K562 (cell line): Measurements from ENCODE around the gene C2orf42. TPM values are rescaled to one million over a fixed set of nuclear protein-coding genes. Genes with fewer than 3 reads are reported as not detected.
"Not testable (repeated sequence)": the region's sequence is repeated elsewhere in the genome, so short reads cannot be mapped to it uniquely, and the experiment has no call there.

Experiments
- ATAC-seq: fragments of 200-7000 bp; cut with Tn5 transposase; 3 replicates; pipeline ENCODE4 v1.9.1; 2020; ENCODE audit warnings: moderate library complexity
- BruUV-seq: library from RNA; stranded (reverse); fragments of 400-500 nt; replicated peaks from 2 replicates; lab custom pipeline; 2021; lab: Mats Ljungman, UMichigan
- CTCF ChIA-PET: fragments of 300-600 bp; formaldehyde crosslinking; extraction: SDS; loops from one replicate; lab custom pipeline; 2021; ENCODE audit warnings: low intra/inter-chr PET ratio; lab: Yijun Ruan, JAX
- POLR2A ChIA-PET: fragments of 300-600, 350-650 bp; sonication (Branson Sonifier 250); formaldehyde crosslinking; extraction: SDS; loops from one replicate; lab custom pipeline; 2021; ENCODE audit warnings: antibody characterized with exemption, inconsistent platforms; lab: Yijun Ruan, JAX
- DNase-seq, 4 experiments: peaks; one replicate each; pipeline versions ENCODE4 v3.0.0 to v3.0.0-alpha.2; 2011 to 2018; ENCODE audit warnings: low spot score in 3 of 4, mixed read lengths in 3 of 4; ENCODE audit errors: extremely low read depth in 1 of 4
- FAIRE-seq: peaks from 2 replicates; lab custom pipeline; 2011; peaks lifted over from hg19 to GRCh38; lab: Jason Lieb, UNC
- H2AFZ ChIP-seq: 2 replicates; pipeline ENCODE4 v1.6.0; 2011; ENCODE audit warnings: low read depth, low read length, control low read depth, inconsistent platforms
- H3K27ac ChIP-seq: fragments of 200-600 bp; 3 replicates; pipeline ENCODE4 v1.8.0; 2011; ENCODE audit warnings: low read depth, mild to moderate bottlenecking, control low read depth, inconsistent platforms, low read length, moderate library complexity, mixed read lengths; ENCODE audit errors: extremely low read depth
- H3K27me3 ChIP-seq, 2 experiments: fragments of 300-600 bp in 1 of 2; 2 replicates in 1 of 2; 3 replicates in 1 of 2; pipeline versions ENCODE4 v1.6.0 to v1.8.0; 2011; ENCODE audit warnings: inconsistent platforms in 2 of 2, low read length in 2 of 2, mild to moderate bottlenecking in 1 of 2, mixed read lengths in 1 of 2, moderate library complexity in 1 of 2; ENCODE audit not compliant: control insufficient read depth in 2 of 2, insufficient read depth in 2 of 2
- H3K36me3 ChIP-seq: fragments of 300-600 bp; 3 replicates; pipeline ENCODE4 v1.8.0; 2011; ENCODE audit warnings: mild to moderate bottlenecking, low read length, inconsistent platforms; ENCODE audit not compliant: control insufficient read depth, insufficient read depth
- H3K4me1 ChIP-seq, 2 experiments: fragments of 200-600 bp in 1 of 2; replicated peaks in 1 of 2; 2 replicates in 1 of 2; 3 replicates in 1 of 2; pipeline versions ENCODE4 v1.5.1 to v1.8.0; 2011; ENCODE audit warnings: inconsistent platforms in 2 of 2, low read length in 2 of 2, mild to moderate bottlenecking in 1 of 2, mixed read lengths in 1 of 2, moderate library complexity in 1 of 2; ENCODE audit not compliant: control insufficient read depth in 2 of 2, insufficient read depth in 2 of 2
- H3K4me2 ChIP-seq: 2 replicates; pipeline ENCODE4 v1.6.1; 2011; ENCODE audit warnings: low read length, control low read depth, inconsistent platforms, mixed read lengths; ENCODE audit not compliant: insufficient read depth
- H3K4me3 ChIP-seq: fragments of 200-600 bp; sonication (generic), shearing (Covaris generic); 2 replicates; pipeline ENCODE4 v1.5.1; 2016; ENCODE audit warnings: control low read depth, inconsistent platforms
- H3K79me2 ChIP-seq: fragments of 200-600 bp; 3 replicates; pipeline ENCODE4 v1.8.0; 2011; ENCODE audit warnings: low read length, inconsistent platforms; ENCODE audit not compliant: control insufficient read depth, insufficient read depth
- H3K9ac ChIP-seq, 2 experiments: 2 replicates each; pipeline versions ENCODE4 v1.6.0 to v1.6.1; 2011; ENCODE audit warnings: low read depth in 2 of 2, low read length in 2 of 2, control low read depth in 1 of 2, inconsistent platforms in 1 of 2, mild to moderate bottlenecking in 1 of 2, mixed read lengths in 1 of 2; ENCODE audit not compliant: insufficient read depth in 1 of 2
- H3K9me1 ChIP-seq: one replicate; pipeline ENCODE4 v1.6.0; 2011; ENCODE audit warnings: inconsistent platforms, mild to moderate bottlenecking, low read length, moderate library complexity; ENCODE audit not compliant: control insufficient read depth, insufficient read depth
- H3K9me3 ChIP-seq: replicated peaks from 2 replicates; pipeline ENCODE4 v1.5.1; 2011; ENCODE audit warnings: low read depth, low read length, inconsistent platforms; ENCODE audit not compliant: control insufficient read depth, insufficient read depth
- H4K20me1 ChIP-seq: replicated peaks from 2 replicates; pipeline ENCODE4 v1.6.1; 2011; ENCODE audit warnings: low read length, inconsistent platforms, mixed read lengths; ENCODE audit not compliant: control insufficient read depth, insufficient read depth
- BCOR ChIP-seq: fragments of 450-650 bp; IDR thresholded peaks from 2 replicates; pipeline ENCODE4 v1.6.1; 2016
- FOXA3 ChIP-seq, 2 experiments: fragments of 450-650 bp in 1 of 2; sonication (generic) in 1 of 2; formaldehyde crosslinking; IDR thresholded peaks in 1 of 2; conservative IDR thresholded peaks in 1 of 2; 2 replicates each; pipeline versions ENCODE4 v1.4.0 to v1.8.0; 2020 to 2022; ENCODE audit warnings: mild to moderate bottlenecking in 2 of 2, missing genetic modification reagents in 1 of 2
- HDAC1 ChIP-seq, 2 experiments: fragments of 450-650 bp; IDR thresholded peaks; 2 replicates each; pipeline ENCODE4 v1.6.1; 2016 to 2017; ENCODE audit warnings: inconsistent platforms in 1 of 2, mild to moderate bottlenecking in 1 of 2, moderate library complexity in 1 of 2
- KDM1A ChIP-seq, 2 experiments: fragments of 450-650 bp; IDR thresholded peaks; 2 replicates each; pipeline ENCODE4 v1.6.1; 2016; ENCODE audit warnings: mild to moderate bottlenecking in 2 of 2
- NBN ChIP-seq: fragments of 450-650 bp; IDR thresholded peaks from 2 replicates; pipeline ENCODE4 v1.6.1; 2016; ENCODE audit warnings: low read depth, mild to moderate bottlenecking
- RCOR1 ChIP-seq, 2 experiments: IDR thresholded peaks; 2 replicates each; pipeline ENCODE4 v1.6.1; 2012; ENCODE audit warnings: low read depth in 2 of 2, low read length in 2 of 2, borderline replicate concordance in 1 of 2, improper control_type of control experiment in 1 of 2
- ZNF384 ChIP-seq: IDR thresholded peaks from 2 replicates; pipeline ENCODE4 v1.6.1; 2012; ENCODE audit warnings: low read depth, low read length, improper control_type of control experiment
- WGBS: fragments of 100-300 bp; shearing (Covaris generic); methylation state at CpG from one replicate; pipeline ENCODE4 v1.1.6; 2016; ENCODE audit warnings: low coverage, mixed read lengths; ENCODE audit not compliant: insufficient coverage; ENCODE audit errors: missing lambda C conversion rate; 5-methylcytosine and 5-hydroxymethylcytosine counted together
- in situ Hi-C: fragments of 300-500 bp; cut with MboI; formaldehyde crosslinking; loops from 4 replicates; pipeline ENCODE4 v1.15.0; 2018; ENCODE audit warnings: inconsistent platforms, mixed read lengths
- intact Hi-C: fragments of 100-400 bp; cut with micrococcal nuclease; formaldehyde crosslinking; loops from 2 replicates; pipeline ENCODE4 v1.14.2; 2022
- polyA plus RNA-seq, 8 experiments: library from polyadenylated mRNA; depleted of rRNA in 4 of 8; stranded (reverse) in 5 of 8; unstranded in 3 of 8; fragments of >200 nt; fragmentation: Nextera tagmentation in 2 of 8; fragmentation: Illumina TruSeq in 1 of 8; extraction: Ambion mirVana in 2 of 8; extraction: Trizol in 1 of 8; gene quantifications; 2 replicates each; pipeline versions ENCODE4 v1.2.1 to v1.2.3, GENCODE V29; 2011 to 2014; ENCODE audit warnings: inconsistent platforms in 1 of 8, missing spikeins in 1 of 8
- total RNA-seq, 7 experiments: library from RNA; depleted of rRNA in 6 of 7; stranded (reverse); fragments of >200 nt in 6 of 7; fragmentation: Illumina TruSeq in 2 of 7; extraction: Trizol in 2 of 7; gene quantifications; 2 replicates each; pipeline versions ENCODE4 v1.2.1 to v1.2.3, GENCODE V29; 2011 to 2021; ENCODE audit warnings: low replicate concordance in 1 of 7

Gene C2orf42
- total and polyA plus RNA-seq, 9 of the 15 experiments (the other 6 are each of a cell fraction or from before 2014, with no cell fraction given) = 4.6 to 10.9 (median 7.5) TPM

- Histone ChIP-seq H3K4me1 (peaks cover 44 to 56% of the 10 kb centered on the region in 2 experiments), H3K9ac (peak overlapping the region in 1 of 2 experiments; percentile 21; a peak in 1 of 4 replicates)
- H3K36me3 ChIP-seq, H3K4me2 ChIP-seq, DNase-seq, CTCF ChIA-PET, BruUV-seq, in situ Hi-C loops, H3K9me1 ChIP-seq, H2AFZ ChIP-seq, H3K27ac ChIP-seq, H3K4me3 ChIP-seq, H3K9me3 ChIP-seq, ATAC-seq, FAIRE-seq, intact Hi-C loops, H3K79me2 ChIP-seq, H4K20me1 ChIP-seq, H3K27me3 ChIP-seq: not testable (repeated sequence)
- TF ChIP-seq NBN = peak; percentile 67; the same call in 1 of the 2 replicates
- peak; percentile 86 for TF ChIP-seq ZNF384
- 0 out of 2 replicates have a peak, but pooled peaks have one; percentile 13 for TF ChIP-seq BCOR
- peak in 1 of 2 experiments; percentile 67; a peak in 2 of 4 replicates for TF ChIP-seq FOXA3 (CRISPR knock-in tag; conservative IDR thresholded peaks at IDR 0.05 in 1 of 2, IDR thresholded peaks at IDR 0.05 in 1 of 2)
- 0 out of 4 replicates have a peak, but pooled peaks of 1 of the 2 experiments have one; percentile 36 for TF ChIP-seq HDAC1 (IDR thresholded peaks at IDR 0.05)
- TF ChIP-seq RCOR1 (IDR thresholded peaks at IDR 0.05; ENCODE audit: borderline replicate concordance in 1 of 2, low read depth in 2 of 2, low read length in 2 of 2) = peak in 1 of 2 experiments; percentile 35; a peak in 1 of 4 replicates
- TF ChIP-seq KDM1A (IDR thresholded peaks at IDR 0.05) = peak in 1 of 2 experiments; percentile 50; a peak in 1 of 4 replicates
- WGBS = 68% methylated on average over 4 of the region's 5 CpGs
- POLR2A ChIA-PET = interaction anchor here (0.6 to 1.0 kb wide), 3 partner anchors 8 to 563 kb away, joined by 3 read pairs; no protein-coding TSS in a partner anchor
Observed at GRCh38 chr2:70110397-70110796, 80.4 kb downstream of the C2orf42 start.
